ENCODE results near the gene CEP250.

CEP250 gene

GRCh38 chr20:35563834-35564233, 108.4 kb downstream of the CEP250 start:
- DNase-seq, result no peak

DNA sequence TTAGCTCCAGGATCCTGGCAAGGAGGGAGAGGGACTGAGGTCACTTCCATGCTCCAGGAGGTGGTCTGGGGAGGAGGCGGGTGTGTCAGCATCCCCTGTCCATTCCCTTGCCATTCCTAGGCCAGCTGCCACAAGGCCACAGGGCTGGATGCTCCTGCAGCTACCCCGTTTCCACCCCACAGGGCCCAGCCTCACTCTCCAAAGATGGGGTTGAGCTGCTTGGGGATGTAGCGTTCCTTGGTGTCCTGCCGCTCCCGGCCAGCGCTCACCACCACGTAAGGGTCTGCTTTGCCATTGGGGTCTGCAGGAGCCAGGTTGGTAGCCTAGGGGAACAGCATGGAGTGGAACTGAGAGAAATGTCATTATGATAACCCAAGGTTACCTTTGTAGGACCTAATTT, 109.5 kb downstream of the CEP250 start:
- DNase-seq, result no peak

GRCh38 chr20:35568645-35569044, 113.2 kb downstream of the CEP250 start:
- DNase-seq, result no peak

Measured in HCEC 1CT (cell line).